Endodermal cell (in vitro differentiated cells): ENCODE measurements around the gene SH3BGRL. TPM values are rescaled to one million over a fixed set of nuclear protein-coding genes. Genes with fewer than 3 reads are reported as not detected.

Source experiments
- DNase-seq: peaks from one replicate; pipeline ENCODE4 v3.0.0-alpha.2; 2017
- H3K27ac ChIP-seq: 2 replicates; pipeline ENCODE4 v1.5.1; 2013; ENCODE audit warnings: mild to moderate bottlenecking, low read depth, low read length, moderate library complexity
- H3K27me3 ChIP-seq: 2 replicates; pipeline ENCODE4 v1.6.1; 2013; ENCODE audit warnings: mild to moderate bottlenecking, low read length, moderate library complexity; ENCODE audit not compliant: insufficient read depth, control insufficient read depth, poor library complexity, severe bottlenecking
- H3K36me3 ChIP-seq: 2 replicates; pipeline ENCODE4 v1.7.0; 2013; ENCODE audit warnings: mild to moderate bottlenecking, low read length, moderate library complexity; ENCODE audit not compliant: control insufficient read depth, insufficient read depth
- H3K4me1 ChIP-seq: one replicate; pipeline ENCODE4 v1.7.0; 2013; ENCODE audit warnings: low read length; ENCODE audit not compliant: control insufficient read depth, insufficient read depth
- H3K4me3 ChIP-seq: 2 replicates; pipeline ENCODE4 v1.5.1; 2013; ENCODE audit warnings: mild to moderate bottlenecking, low read length, moderate library complexity
- H3K9ac ChIP-seq: 2 replicates; pipeline ENCODE4 v1.6.1; 2013; ENCODE audit warnings: mild to moderate bottlenecking, low read length, moderate library complexity; ENCODE audit not compliant: poor library complexity, severe bottlenecking; ENCODE audit errors: extremely low read depth
- H3K9me3 ChIP-seq: 2 replicates; pipeline ENCODE4 v1.6.1; 2013; ENCODE audit warnings: mild to moderate bottlenecking, low read length, moderate library complexity; ENCODE audit not compliant: control insufficient read depth
- H3K27ac Mint-ChIP-seq: 2 replicates; pipeline ENCODE4 v1.8.0; 2020; ENCODE audit warnings: mixed read lengths
- H3K27me3 Mint-ChIP-seq: 2 replicates; pipeline ENCODE4 v1.8.0; 2021; ENCODE audit warnings: mild to moderate bottlenecking, mixed read lengths; ENCODE audit not compliant: insufficient read depth
- H3K36me3 Mint-ChIP-seq: 2 replicates; pipeline ENCODE4 v1.8.0; 2020; ENCODE audit warnings: low read depth, mixed read lengths
- H3K4me1 Mint-ChIP-seq: 2 replicates; pipeline ENCODE4 v1.8.0; 2020; ENCODE audit warnings: mixed read lengths
- H3K4me3 Mint-ChIP-seq: 2 replicates; pipeline ENCODE4 v1.8.0; 2020; ENCODE audit warnings: mild to moderate bottlenecking, moderate library complexity, mixed read lengths
- H3K9me3 Mint-ChIP-seq: 2 replicates; pipeline ENCODE4 v1.8.0; 2020; ENCODE audit warnings: mild to moderate bottlenecking, mixed read lengths
- CTCF ChIP-seq: fragments of 200-600 bp; sonication (generic); conservative IDR thresholded peaks from 2 replicates; pipeline ENCODE4 v1.5.0; 2021; ENCODE audit warnings: antibody characterized with exemption, mild to moderate bottlenecking
- WGBS, 2 experiments: methylation state at CpG; one replicate each; pipeline versions ENCODE4 v1.1.5 to v1.1.7; 2013; ENCODE audit warnings: missing lambda C conversion rate in 2 of 2, mixed read lengths in 1 of 2; ENCODE audit not compliant: insufficient coverage in 1 of 2, insufficient read length in 1 of 2; 5-methylcytosine and 5-hydroxymethylcytosine counted together
- long read RNA-seq, 4 experiments: library from polyadenylated mRNA in 2 of 4; library from RNA in 1 of 4; library from capped mRNA in 1 of 4; stranded (forward) in 3 of 4; unstranded in 1 of 4; transcript quantifications; one replicate each; pipeline ENCODE4 v2.0.0, GENCODE V29; 2020 to 2021; ENCODE audit warnings: inconsistent platforms in 1 of 4
- polyA plus RNA-seq, 2 experiments: library from polyadenylated mRNA; stranded (reverse); fragments of 50-300 nt; gene quantifications; one replicate each; pipeline ENCODE4 v1.2.3, GENCODE V29; 2013
- total RNA-seq, 2 donors: library from RNA; stranded (reverse); fragmentation: NEBNext Ultra II Directional in 1 of 2; extraction: Animal tissue kit (Norgen Biotek cat#: 25700) in 1 of 2; gene quantifications; 2 replicates in 1 of 2; 3 replicates in 1 of 2; pipeline ENCODE4 v1.2.1, GENCODE V29; 2021

Gene SH3BGRL
- 10 to 100 TPM; 44.8 to 63.5 TPM for total RNA-seq
- 87.1 TPM for polyA plus RNA-seq (2013, experiment 1 of 2)
- polyA plus RNA-seq (2013, experiment 2 of 2): 83.0 TPM
- long read RNA-seq, experiment 1, transcript SH3BGRL-201 (4 exons, 1,923 nt): major isoform, 34 of 52 reads
- long read RNA-seq, experiment 1, partial matches to known transcripts: 12 of 52 reads
- long read RNA-seq, experiment 1, other reads (novel, unspliced or antisense): 5 of 52 reads
- long read RNA-seq, experiment 2, transcript SH3BGRL-201 (4 exons, 1,923 nt): major isoform, 78 of 81 reads
- long read RNA-seq, experiment 2, partial matches to known transcripts: 0 of 81 reads
- long read RNA-seq, experiment 2, other reads (novel, unspliced or antisense): 3 of 81 reads
- long read RNA-seq, experiment 3, transcript SH3BGRL-201 (4 exons, 1,923 nt): major isoform, 169 of 179 reads
- long read RNA-seq, experiment 3, partial matches to known transcripts: 6 of 179 reads
- long read RNA-seq, experiment 3, other reads (novel, unspliced or antisense): 4 of 179 reads
- long read RNA-seq, experiment 4, transcript SH3BGRL-201 (4 exons, 1,923 nt): major isoform, 105 of 108 reads
- long read RNA-seq, experiment 4, partial matches to known transcripts: 1 of 108 reads
- long read RNA-seq, experiment 4, other reads (novel, unspliced or antisense): 1 of 108 reads

GRCh38 chrX:81201671-81202455 is at the start of gene SH3BGRL, which contains the start of gene HMGN5:
TSS of gene SH3BGRL (plus strand) at chrX:81202102. CDS start at chrX:81202201, 99 bp downstream.
TSS of gene HMGN5 (minus strand) at chrX:81201913. CDS start at chrX:81121549, 80,364 bp downstream.
- Mint-ChIP-seq H3K4me3 (peak within 1 kb of the TSS; percentile 77), H3K36me3 (no peaks in the 10 kb centered on the region), H3K27ac (peak within 1 kb of the TSS; percentile 95), H3K4me1 (peaks cover 8% of the 10 kb centered on the region), H3K27me3 (peaks cover 3% of the 10 kb centered on the region), H3K9me3 (peaks cover 55% of the 10 kb centered on the region)
- peak; percentile 86 for DNase-seq
- H3K4me1 ChIP-seq: no peaks in the 10 kb centered on the region
- H3K4me3 ChIP-seq: peak within 1 kb of the TSS; percentile 95
- no peaks in the 10 kb centered on the region for H3K9me3 ChIP-seq
- no peak for TF ChIP-seq CTCF
- no peaks in the 10 kb centered on the region for H3K27me3 ChIP-seq
- no peaks in the 10 kb centered on the region for H3K36me3 ChIP-seq
- H3K9ac ChIP-seq: peak within 1 kb of the TSS; percentile 80
- 1% methylated on average over 23 of the region's 23 CpGs; no CpG with 5 or more reads in 1 of the 2 experiments for WGBS, 2 experiments
- peak within 1 kb of the TSS; percentile 90 for H3K27ac ChIP-seq

- H3K9ac ChIP-seq: no peak overlapping the region
- no peak overlapping the region for H3K4me3 ChIP-seq
- DNase-seq: no peak
- no peaks in the 10 kb centered on the region for H3K27me3 Mint-ChIP-seq
- no peaks in the 10 kb centered on the region for H3K4me1 Mint-ChIP-seq
- no peaks in the 10 kb centered on the region for H3K36me3 Mint-ChIP-seq
- H3K4me3 Mint-ChIP-seq: no peak overlapping the region
- no peaks in the 10 kb centered on the region for H3K4me1 ChIP-seq
- TF ChIP-seq CTCF: no peak
- 94 to 100% methylated on average over 1 to 3 of the region's 3 CpGs for WGBS, 2 experiments
- no peaks in the 10 kb centered on the region for H3K9me3 ChIP-seq
- H3K9me3 Mint-ChIP-seq: peaks cover 14% of the 10 kb centered on the region
- no peak overlapping the region for H3K27ac Mint-ChIP-seq
- no peaks in the 10 kb centered on the region for H3K27me3 ChIP-seq
- H3K36me3 ChIP-seq: no peaks in the 10 kb centered on the region
- H3K27ac ChIP-seq: no peak overlapping the region
Measured at GRCh38 chrX:81168391-81168790, 33.5 kb upstream of the SH3BGRL start.

GRCh38 chrX:81174286-81174685 is 27.6 kb upstream of the SH3BGRL start:
- peaks cover 26% of the 10 kb centered on the region for H3K9me3 Mint-ChIP-seq
- Histone ChIP-seq H3K27ac (no peak overlapping the region), H3K36me3 (no peaks in the 10 kb centered on the region), H3K4me3 (no peak overlapping the region), H3K9ac (no peak overlapping the region), H3K4me1 (no peaks in the 10 kb centered on the region), H3K9me3 (no peaks in the 10 kb centered on the region), H3K27me3 (no peaks in the 10 kb centered on the region)
- H3K36me3 Mint-ChIP-seq: no peaks in the 10 kb centered on the region
- H3K4me3 Mint-ChIP-seq: no peak overlapping the region
- no peak for DNase-seq
- WGBS, 2 experiments: no CpG with 5 or more reads among the region's 1 CpG
- no peaks in the 10 kb centered on the region for H3K4me1 Mint-ChIP-seq
- TF ChIP-seq CTCF: peak; percentile 61
- no peaks in the 10 kb centered on the region for H3K27me3 Mint-ChIP-seq
- H3K27ac Mint-ChIP-seq: no peak overlapping the region
